ENCODE measurements around the gene GPC3.

Gene GPC3

GRCh38 chrX:133598601-133599335, 386.6 kb downstream of the GPC3 start:
- no peaks in the 10 kb centered on the region for H3K36me3 ChIP-seq (ENCODE audit: low read depth)
- TF ChIP-seq CTCF (IDR thresholded peaks at IDR 0.05; ENCODE audit: poor library complexity, severe bottlenecking): no peak
- DNase-seq (ENCODE audit: low spot score) (no peak), ATAC-seq (ENCODE audit: low read depth) (no peak)
- H3K9me3 ChIP-seq (ENCODE audit: severe bottlenecking): no peaks in the 10 kb centered on the region
- no peak overlapping the region for H3K27ac ChIP-seq (ENCODE audit: poor library complexity, severe bottlenecking)
- no peaks in the 10 kb centered on the region for H3K4me1 ChIP-seq (ENCODE audit: insufficient read depth, poor library complexity, severe bottlenecking)
- no peak overlapping the region for H3K4me3 ChIP-seq (ENCODE audit: severe bottlenecking)
- H3K27me3 ChIP-seq (ENCODE audit: insufficient read depth, poor library complexity, severe bottlenecking): no peaks in the 10 kb centered on the region

GRCh38 chrX:133594156-133594555, 391.2 kb downstream of the GPC3 start:
- Histone ChIP-seq H3K27ac (ENCODE audit: poor library complexity, severe bottlenecking) (no peak overlapping the region), H3K27me3 (ENCODE audit: insufficient read depth, poor library complexity, severe bottlenecking) (no peaks in the 10 kb centered on the region), H3K36me3 (ENCODE audit: low read depth) (no peaks in the 10 kb centered on the region), H3K9me3 (ENCODE audit: severe bottlenecking) (no peaks in the 10 kb centered on the region), H3K4me1 (ENCODE audit: insufficient read depth, poor library complexity, severe bottlenecking) (no peaks in the 10 kb centered on the region), H3K4me3 (ENCODE audit: severe bottlenecking) (no peak overlapping the region)
- no peak for ATAC-seq (ENCODE audit: low read depth)
- DNase-seq (ENCODE audit: low spot score): no peak
- TF ChIP-seq CTCF (IDR thresholded peaks at IDR 0.05; ENCODE audit: poor library complexity, severe bottlenecking): no peak

GRCh38 chrX:133593531-133593930, 391.9 kb downstream of the GPC3 start:
- Histone ChIP-seq H3K4me1 (ENCODE audit: insufficient read depth, poor library complexity, severe bottlenecking) (no peaks in the 10 kb centered on the region), H3K4me3 (ENCODE audit: severe bottlenecking) (no peak overlapping the region), H3K36me3 (ENCODE audit: low read depth) (no peaks in the 10 kb centered on the region), H3K9me3 (ENCODE audit: severe bottlenecking) (no peaks in the 10 kb centered on the region), H3K27me3 (ENCODE audit: insufficient read depth, poor library complexity, severe bottlenecking) (no peaks in the 10 kb centered on the region), H3K27ac (ENCODE audit: poor library complexity, severe bottlenecking) (no peak overlapping the region)
- ATAC-seq (ENCODE audit: low read depth) (no peak), DNase-seq (ENCODE audit: low spot score) (no peak)
- no peak for TF ChIP-seq CTCF (IDR thresholded peaks at IDR 0.05; ENCODE audit: poor library complexity, severe bottlenecking)

- TF ChIP-seq CTCF (IDR thresholded peaks at IDR 0.05; ENCODE audit: poor library complexity, severe bottlenecking): no peak
- Histone ChIP-seq H3K27ac (ENCODE audit: poor library complexity, severe bottlenecking) (no peak overlapping the region), H3K4me3 (ENCODE audit: severe bottlenecking) (no peak overlapping the region), H3K9me3 (ENCODE audit: severe bottlenecking) (no peaks in the 10 kb centered on the region), H3K4me1 (ENCODE audit: insufficient read depth, poor library complexity, severe bottlenecking) (no peaks in the 10 kb centered on the region), H3K27me3 (ENCODE audit: insufficient read depth, poor library complexity, severe bottlenecking) (no peaks in the 10 kb centered on the region), H3K36me3 (ENCODE audit: low read depth) (no peaks in the 10 kb centered on the region)
- DNase-seq (ENCODE audit: low spot score) (no peak), ATAC-seq (ENCODE audit: low read depth) (no peak)
These were observed 394.5 kb downstream of the GPC3 start for GRCh38 chrX:133590703-133591505.

- H3K4me3 ChIP-seq (ENCODE audit: severe bottlenecking): no peak overlapping the region
- H3K9me3 ChIP-seq (ENCODE audit: severe bottlenecking): no peaks in the 10 kb centered on the region
- no peak for TF ChIP-seq CTCF (IDR thresholded peaks at IDR 0.05; ENCODE audit: poor library complexity, severe bottlenecking)
- H3K4me1 ChIP-seq (ENCODE audit: insufficient read depth, poor library complexity, severe bottlenecking): no peaks in the 10 kb centered on the region
- H3K27me3 ChIP-seq (ENCODE audit: insufficient read depth, poor library complexity, severe bottlenecking): no peaks in the 10 kb centered on the region
- H3K27ac ChIP-seq (ENCODE audit: poor library complexity, severe bottlenecking): no peak overlapping the region
- DNase-seq (ENCODE audit: low spot score): no peak
- no peak for ATAC-seq (ENCODE audit: low read depth)
- H3K36me3 ChIP-seq (ENCODE audit: low read depth): no peaks in the 10 kb centered on the region
These were observed 396.6 kb downstream of the GPC3 start for GRCh38 chrX:133588827-133589226.
